HCT116 (cell line): Measurements from ENCODE around the gene ABLIM1. TPM values are rescaled to one million over a fixed set of nuclear protein-coding genes. Genes with fewer than 3 reads are reported as not detected.

Source experiments
- ATAC-seq: fragments of 200-7000 bp; cut with Tn5 transposase; 2 replicates; pipeline ENCODE4 v1.9.1; 2020; ENCODE audit warnings: mild to moderate bottlenecking, moderate library complexity
- BruUV-seq: library from RNA; stranded (reverse); fragments of 400-500 nt; replicated peaks from 2 replicates; lab custom pipeline; 2021; lab: Mats Ljungman, UMichigan
- CTCF ChIA-PET: fragments of 300-600 bp; sonication (Branson Sonifier 250); formaldehyde crosslinking; loops from one replicate; lab custom pipeline; 2021; ENCODE audit warnings: antibody characterized with exemption; lab: Charles Lee
- POLR2A ChIA-PET: fragments of 300-600, 350-600 bp; sonication (Branson Sonifier 250); formaldehyde crosslinking; loops from one replicate; lab custom pipeline; 2021; ENCODE audit warnings: antibody characterized with exemption; lab: Charles Lee
- RAD21 ChIA-PET, 2 experiments: fragments of 300-600 bp; sonication (Branson Sonifier 250); formaldehyde crosslinking; loops; one replicate each; lab custom pipeline; 2023; ENCODE audit warnings: low total read pairs in 2 of 2; ENCODE audit not compliant: uncharacterized antibody in 2 of 2, unreplicated experiment in 2 of 2, low non-redundant PET in 1 of 2; lab: Charles Lee
- DNase-seq: peaks from one replicate; pipeline ENCODE4 v3.0.0-alpha.2; 2010; ENCODE audit warnings: low read depth, low spot score
- H2AFZ ChIP-seq: fragments of 200-600 bp; shearing (Covaris generic), sonication (generic); 2 replicates; pipeline ENCODE4 v1.6.1; 2017; ENCODE audit warnings: low read depth, mixed run types, mixed read lengths, antibody characterized with exemption, low read length; ENCODE audit not compliant: poor library complexity, severe bottlenecking
- H3K27ac ChIP-seq: 2 replicates; pipeline ENCODE4 v1.5.1; 2012; ENCODE audit warnings: low read depth, low read length
- H3K27me3 ChIP-seq: fragments of 200-600 bp; sonication (generic); 2 replicates; pipeline ENCODE4 v1.6.1; 2016; ENCODE audit warnings: mixed run types, low read length, mixed read lengths; ENCODE audit not compliant: insufficient read depth
- H3K36me3 ChIP-seq, 2 experiments: fragments of 200-500 bp in 1 of 2; fragments of 200-600 bp in 1 of 2; sonication (Bioruptor generic) in 1 of 2; sonication (generic) in 1 of 2; 2 replicates each; pipeline versions ENCODE4 v1.5.1 to v1.6.1; 2014 to 2016; ENCODE audit warnings: low read length in 2 of 2, inconsistent platforms in 1 of 2, mixed read lengths in 1 of 2, mixed run types in 1 of 2; ENCODE audit not compliant: insufficient read depth in 2 of 2, control insufficient read depth in 1 of 2
- H3K4me1 ChIP-seq, 2 experiments: fragments of 200-600 bp in 1 of 2; sonication (generic) in 1 of 2; 2 replicates each; pipeline versions ENCODE4 v1.5.1 to v1.6.1; 2012 to 2017; ENCODE audit warnings: low read length in 2 of 2, inconsistent platforms in 1 of 2, mild to moderate bottlenecking in 1 of 2, mixed read lengths in 1 of 2, mixed run types in 1 of 2, moderate library complexity in 1 of 2; ENCODE audit not compliant: insufficient read depth in 2 of 2, control insufficient read depth in 1 of 2
- H3K4me2 ChIP-seq: fragments of 200-600 bp; sonication (generic); 2 replicates; pipeline ENCODE4 v1.6.1; 2017; ENCODE audit warnings: mixed run types, low read length, mixed read lengths
- H3K4me3 ChIP-seq, 2 experiments: fragments of 200-600 bp in 1 of 2; sonication (generic) in 1 of 2; replicated peaks in 1 of 2; 2 replicates each; pipeline ENCODE4 v1.5.1; 2011 to 2016; ENCODE audit warnings: low read length in 2 of 2, control low read depth in 1 of 2, low read depth in 1 of 2, mild to moderate bottlenecking in 1 of 2, mixed read lengths in 1 of 2, mixed run types in 1 of 2
- H3K79me2 ChIP-seq: fragments of 200-600 bp; sonication (generic); 2 replicates; pipeline ENCODE4 v1.6.1; 2017; ENCODE audit warnings: mild to moderate bottlenecking, mixed run types, low read length, moderate library complexity, mixed read lengths; ENCODE audit not compliant: insufficient read depth
- H3K9ac ChIP-seq: fragments of 200-600 bp; sonication (generic); 2 replicates; pipeline ENCODE4 v1.6.1; 2016; ENCODE audit warnings: low read length, mixed read lengths
- H3K9me2 ChIP-seq: fragments of 200-600 bp; sonication (generic), shearing (Covaris generic); 2 replicates; pipeline ENCODE4 v1.6.1; 2017; ENCODE audit warnings: mixed run types, mild to moderate bottlenecking, moderate library complexity; ENCODE audit not compliant: insufficient read depth
- H3K9me3 ChIP-seq, 2 experiments: fragments of 200-500 bp in 1 of 2; fragments of 200-600 bp in 1 of 2; sonication (Bioruptor generic) in 1 of 2; sonication (generic) in 1 of 2; 2 replicates each; pipeline ENCODE4 v1.6.1; 2014 to 2017; ENCODE audit warnings: low read length in 2 of 2, mixed read lengths in 2 of 2, inconsistent platforms in 1 of 2, low read depth in 1 of 2, mild to moderate bottlenecking in 1 of 2, mixed run types in 1 of 2, moderate library complexity in 1 of 2; ENCODE audit not compliant: control insufficient read depth in 1 of 2, insufficient read depth in 1 of 2
- H4K20me1 ChIP-seq: fragments of 200-600 bp; sonication (generic), shearing (Covaris generic); 2 replicates; pipeline ENCODE4 v1.6.1; 2017; ENCODE audit warnings: mixed run types, mild to moderate bottlenecking, moderate library complexity; ENCODE audit not compliant: insufficient read depth
- CBX3 ChIP-seq: IDR thresholded peaks from 2 replicates; pipeline ENCODE4 v1.6.1; 2012; ENCODE audit warnings: low read depth
- EZH2phosphoT487 ChIP-seq: fragments of 200-600 bp; IDR thresholded peaks from 2 replicates; pipeline ENCODE4 v1.6.1; 2018; ENCODE audit warnings: antibody characterized with exemption, borderline replicate concordance
- FOSL1 ChIP-seq: IDR thresholded peaks from 2 replicates; pipeline ENCODE4 v1.6.1; 2012; ENCODE audit warnings: low read depth
- JUND ChIP-seq: IDR thresholded peaks from 2 replicates; pipeline ENCODE4 v1.6.1; 2012
- POLR2A ChIP-seq: IDR thresholded peaks from 2 replicates; pipeline ENCODE4 v1.7.0; 2011; ENCODE audit warnings: borderline replicate concordance; ENCODE audit not compliant: insufficient read depth, insufficient read length; ENCODE audit errors: extremely low read depth
- POLR2AphosphoS5 ChIP-seq: IDR thresholded peaks from 2 replicates; pipeline ENCODE4 v1.6.1; 2011; ENCODE audit warnings: mild to moderate bottlenecking, low read depth, low read length, moderate library complexity
- SIN3A ChIP-seq: IDR thresholded peaks from 2 replicates; pipeline ENCODE4 v1.6.1; 2012; ENCODE audit warnings: low read depth
- SP1 ChIP-seq: IDR thresholded peaks from 2 replicates; pipeline ENCODE4 v1.6.1; 2012; ENCODE audit warnings: low read depth
- SRF ChIP-seq: IDR thresholded peaks from 2 replicates; pipeline ENCODE4 v1.6.1; 2012; ENCODE audit warnings: low read depth
- ZFX ChIP-seq: fragments of 450-650 bp; IDR thresholded peaks from 2 replicates; pipeline ENCODE4 v1.6.1; 2017
- ZNF274 ChIP-seq: fragments of 200-500 bp; sonication (Bioruptor generic); IDR thresholded peaks from 2 replicates; pipeline ENCODE4 v1.6.1; 2014; ENCODE audit warnings: mild to moderate bottlenecking, low read depth, low read length, inconsistent platforms
- intact Hi-C: fragments of 100-400 bp; cut with micrococcal nuclease; formaldehyde crosslinking; loops from 2 replicates; pipeline ENCODE4 v1.10.0; 2022
- total RNA-seq: library from RNA; stranded (reverse); gene quantifications from one replicate; pipeline ENCODE4 v1.2.1, GENCODE V29; 2021; ENCODE audit not compliant: unreplicated experiment
- TF ChIP-seq, protein P1 (sequence below): IDR thresholded peaks from 2 replicates; pipeline ENCODE4 v1.6.1; 2012; ENCODE audit warnings: low read depth
- TF ChIP-seq, protein P2 (sequence below): IDR thresholded peaks from 2 replicates; pipeline ENCODE4 v1.6.1; 2011; ENCODE audit warnings: mild to moderate bottlenecking, low read length, moderate library complexity; ENCODE audit not compliant: insufficient replicate concordance; ENCODE audit errors: extremely low read depth

The ABLIM1 gene
- total RNA-seq, 1 experiment from 2014 or later, result 96.2 TPM

DNA sequence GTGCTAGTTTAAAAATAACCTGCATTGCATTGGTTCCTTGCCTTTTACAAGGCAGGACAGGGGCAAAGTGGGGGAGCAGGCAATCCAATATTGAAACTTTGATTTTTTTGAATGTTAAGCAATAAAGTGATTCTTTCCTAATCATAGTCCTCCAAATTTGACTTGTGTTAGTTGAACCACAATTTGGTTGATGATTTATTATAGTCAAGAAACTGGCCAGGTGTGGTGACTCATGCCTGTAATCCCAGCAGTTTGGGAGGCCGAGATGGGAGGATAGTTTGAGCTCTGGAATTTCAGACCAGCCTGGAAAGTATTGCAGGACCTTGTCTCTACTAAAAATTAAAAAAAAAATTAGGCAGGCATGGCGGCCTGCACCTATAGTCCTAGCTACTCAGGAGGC is 27.9 kb upstream of the ABLIM1 start:
- RAD21 ChIA-PET, result no interaction called here
- H2AFZ ChIP-seq, result no peak overlapping the region
- DNase-seq, result no peak
- no peaks in the 10 kb centered on the region for H4K20me1 ChIP-seq
- CTCF ChIA-PET, result interaction anchor here (2.7 kb wide), 1 partner anchor 9 kb away, joined by 12 read pairs; no protein-coding TSS in a partner anchor
- H3K36me3 ChIP-seq, result no peaks in the 10 kb centered on the region
- ATAC-seq, result 0 out of 2 replicates have a peak, but pooled peaks have one; percentile 31
- no peaks in the 10 kb centered on the region for H3K79me2 ChIP-seq
- POLR2A ChIA-PET, result no interaction called here
- no peak overlapping the region for H3K4me3 ChIP-seq
- H3K9me2 ChIP-seq, result no peaks in the 10 kb centered on the region
- no peak for TF ChIP-seq ZNF274
- 0 out of 2 replicates have a peak, but pooled peaks have one; percentile 10 for TF ChIP-seq SRF
- no peak for TF ChIP-seq SIN3A
- TF ChIP-seq, protein P1, sequence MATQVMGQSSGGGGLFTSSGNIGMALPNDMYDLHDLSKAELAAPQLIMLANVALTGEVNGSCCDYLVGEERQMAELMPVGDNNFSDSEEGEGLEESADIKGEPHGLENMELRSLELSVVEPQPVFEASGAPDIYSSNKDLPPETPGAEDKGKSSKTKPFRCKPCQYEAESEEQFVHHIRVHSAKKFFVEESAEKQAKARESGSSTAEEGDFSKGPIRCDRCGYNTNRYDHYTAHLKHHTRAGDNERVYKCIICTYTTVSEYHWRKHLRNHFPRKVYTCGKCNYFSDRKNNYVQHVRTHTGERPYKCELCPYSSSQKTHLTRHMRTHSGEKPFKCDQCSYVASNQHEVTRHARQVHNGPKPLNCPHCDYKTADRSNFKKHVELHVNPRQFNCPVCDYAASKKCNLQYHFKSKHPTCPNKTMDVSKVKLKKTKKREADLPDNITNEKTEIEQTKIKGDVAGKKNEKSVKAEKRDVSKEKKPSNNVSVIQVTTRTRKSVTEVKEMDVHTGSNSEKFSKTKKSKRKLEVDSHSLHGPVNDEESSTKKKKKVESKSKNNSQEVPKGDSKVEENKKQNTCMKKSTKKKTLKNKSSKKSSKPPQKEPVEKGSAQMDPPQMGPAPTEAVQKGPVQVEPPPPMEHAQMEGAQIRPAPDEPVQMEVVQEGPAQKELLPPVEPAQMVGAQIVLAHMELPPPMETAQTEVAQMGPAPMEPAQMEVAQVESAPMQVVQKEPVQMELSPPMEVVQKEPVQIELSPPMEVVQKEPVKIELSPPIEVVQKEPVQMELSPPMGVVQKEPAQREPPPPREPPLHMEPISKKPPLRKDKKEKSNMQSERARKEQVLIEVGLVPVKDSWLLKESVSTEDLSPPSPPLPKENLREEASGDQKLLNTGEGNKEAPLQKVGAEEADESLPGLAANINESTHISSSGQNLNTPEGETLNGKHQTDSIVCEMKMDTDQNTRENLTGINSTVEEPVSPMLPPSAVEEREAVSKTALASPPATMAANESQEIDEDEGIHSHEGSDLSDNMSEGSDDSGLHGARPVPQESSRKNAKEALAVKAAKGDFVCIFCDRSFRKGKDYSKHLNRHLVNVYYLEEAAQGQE, result no peak
- peak; percentile 61 for TF ChIP-seq FOSL1
- no peak for TF ChIP-seq POLR2A
- peak; percentile 43; the same call in 1 of the 2 replicates for TF ChIP-seq CBX3
- TF ChIP-seq SP1, result 0 out of 2 replicates have a peak, but pooled peaks have one; percentile 16
- TF ChIP-seq EZH2phosphoT487, result no peak
- TF ChIP-seq, protein P2, sequence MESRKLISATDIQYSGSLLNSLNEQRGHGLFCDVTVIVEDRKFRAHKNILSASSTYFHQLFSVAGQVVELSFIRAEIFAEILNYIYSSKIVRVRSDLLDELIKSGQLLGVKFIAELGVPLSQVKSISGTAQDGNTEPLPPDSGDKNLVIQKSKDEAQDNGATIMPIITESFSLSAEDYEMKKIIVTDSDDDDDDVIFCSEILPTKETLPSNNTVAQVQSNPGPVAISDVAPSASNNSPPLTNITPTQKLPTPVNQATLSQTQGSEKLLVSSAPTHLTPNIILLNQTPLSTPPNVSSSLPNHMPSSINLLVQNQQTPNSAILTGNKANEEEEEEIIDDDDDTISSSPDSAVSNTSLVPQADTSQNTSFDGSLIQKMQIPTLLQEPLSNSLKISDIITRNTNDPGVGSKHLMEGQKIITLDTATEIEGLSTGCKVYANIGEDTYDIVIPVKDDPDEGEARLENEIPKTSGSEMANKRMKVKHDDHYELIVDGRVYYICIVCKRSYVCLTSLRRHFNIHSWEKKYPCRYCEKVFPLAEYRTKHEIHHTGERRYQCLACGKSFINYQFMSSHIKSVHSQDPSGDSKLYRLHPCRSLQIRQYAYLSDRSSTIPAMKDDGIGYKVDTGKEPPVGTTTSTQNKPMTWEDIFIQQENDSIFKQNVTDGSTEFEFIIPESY, result no peak
- TF ChIP-seq JUND, result peak; percentile 66
- TF ChIP-seq ZFX, result no peak
- no peak for TF ChIP-seq POLR2AphosphoS5
- H3K4me1 ChIP-seq, result peaks cover 29 to 35% of the 10 kb centered on the region in 2 experiments
- intact Hi-C loops, result no loop called here
- H3K4me2 ChIP-seq, result peak overlapping the region; percentile 47
- H3K9ac ChIP-seq, result no peak overlapping the region
- no peaks in the 10 kb centered on the region for H3K9me3 ChIP-seq
- no peak overlapping the region for H3K27ac ChIP-seq
- no TSS peak for BruUV-seq
- no peaks in the 10 kb centered on the region for H3K27me3 ChIP-seq
